Esophagus squamous epithelium (tissue), 4 donors: ENCODE results near the gene LAPTM5.
A peak's percentile ranks its signal among the peaks of the same experiment; 100 is the strongest.

Source experiments
- POLR2A ChIP-seq, 4 donors: fragments of 450-650 bp; IDR thresholded peaks; one replicate each; pipeline ENCODE4 v1.6.1; 2017; ENCODE audit warnings: antibody characterized with exemption in 4 of 4, mild to moderate bottlenecking in 4 of 4, moderate library complexity in 3 of 4
- TF ChIP-seq, protein P1 (sequence below), 6 experiments: fragments of 450-650 bp in 4 of 6; fragments of 200-600 bp in 2 of 6; sonication (generic) in 2 of 6; IDR thresholded peaks; one replicate each; pipeline ENCODE4 v1.5.1; 2016 to 2019; ENCODE audit warnings: antibody characterized with exemption in 6 of 6, mild to moderate bottlenecking in 4 of 6, moderate library complexity in 4 of 6

DNA sequence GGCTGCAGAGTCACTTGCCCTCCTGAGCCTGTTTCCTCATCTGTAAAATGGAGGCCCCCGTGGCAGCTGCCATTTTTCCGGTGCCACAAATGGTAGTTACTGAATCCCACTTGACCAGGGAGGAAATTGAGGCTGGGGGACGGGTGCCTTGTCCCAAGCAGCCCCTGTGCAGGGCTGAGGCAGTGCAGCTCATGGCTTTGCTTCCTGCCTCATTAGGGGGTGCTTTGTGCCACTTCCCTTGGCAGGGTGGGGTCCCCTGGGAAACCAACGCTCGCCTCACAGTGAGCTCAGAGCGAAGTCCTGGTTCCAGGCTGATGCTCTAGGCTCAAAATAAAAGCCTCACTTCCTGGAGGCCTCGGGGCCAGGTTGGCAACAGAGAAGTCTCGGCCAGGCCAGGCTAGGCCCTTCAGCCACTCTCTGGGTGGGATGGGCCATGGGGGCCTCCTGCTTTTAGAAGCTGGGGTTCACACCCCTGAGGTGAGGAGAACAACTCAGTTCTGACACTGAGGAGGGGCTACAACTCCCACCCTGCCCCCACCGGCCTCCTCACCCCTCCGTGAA lies 6.8 kb downstream of the LAPTM5 start:
- TF ChIP-seq, protein P1, sequence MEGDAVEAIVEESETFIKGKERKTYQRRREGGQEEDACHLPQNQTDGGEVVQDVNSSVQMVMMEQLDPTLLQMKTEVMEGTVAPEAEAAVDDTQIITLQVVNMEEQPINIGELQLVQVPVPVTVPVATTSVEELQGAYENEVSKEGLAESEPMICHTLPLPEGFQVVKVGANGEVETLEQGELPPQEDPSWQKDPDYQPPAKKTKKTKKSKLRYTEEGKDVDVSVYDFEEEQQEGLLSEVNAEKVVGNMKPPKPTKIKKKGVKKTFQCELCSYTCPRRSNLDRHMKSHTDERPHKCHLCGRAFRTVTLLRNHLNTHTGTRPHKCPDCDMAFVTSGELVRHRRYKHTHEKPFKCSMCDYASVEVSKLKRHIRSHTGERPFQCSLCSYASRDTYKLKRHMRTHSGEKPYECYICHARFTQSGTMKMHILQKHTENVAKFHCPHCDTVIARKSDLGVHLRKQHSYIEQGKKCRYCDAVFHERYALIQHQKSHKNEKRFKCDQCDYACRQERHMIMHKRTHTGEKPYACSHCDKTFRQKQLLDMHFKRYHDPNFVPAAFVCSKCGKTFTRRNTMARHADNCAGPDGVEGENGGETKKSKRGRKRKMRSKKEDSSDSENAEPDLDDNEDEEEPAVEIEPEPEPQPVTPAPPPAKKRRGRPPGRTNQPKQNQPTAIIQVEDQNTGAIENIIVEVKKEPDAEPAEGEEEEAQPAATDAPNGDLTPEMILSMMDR (IDR thresholded peaks at IDR 0.05) = no peak
- peak in 1 of 4 donors; percentile 52 for TF ChIP-seq POLR2A (IDR thresholded peaks at IDR 0.05)
